ENCODE results near the gene DCAF6. TPM values are rescaled to one million over a fixed set of nuclear protein-coding genes. Genes with fewer than 3 reads are reported as not detected.

Gene DCAF6
- total and polyA plus RNA-seq, 12 donors, result 49.0 to 226 (median 197) TPM

DNA sequence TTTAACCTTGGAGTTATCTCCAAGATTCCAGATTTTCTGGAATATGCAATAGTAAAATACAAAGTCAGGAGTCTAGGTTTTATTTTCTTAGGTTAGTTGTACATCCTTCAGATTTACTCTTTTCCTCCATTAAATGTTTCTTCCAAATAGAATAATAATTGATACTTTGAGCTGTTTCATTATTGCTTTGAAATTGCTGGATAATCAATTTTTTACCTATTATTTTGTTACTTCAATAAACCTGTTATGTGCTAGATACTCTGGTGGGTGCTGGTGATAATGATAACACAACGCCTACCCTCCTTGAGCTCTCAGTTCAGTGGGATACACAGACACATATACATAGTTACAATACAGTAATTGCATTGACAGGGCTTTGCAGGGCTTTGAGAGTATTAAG lies 120.9 kb downstream of the DCAF6 start:
- H3K4me3 ChIP-seq, result no peak overlapping the region
- H3K4me1 ChIP-seq, result peaks cover 0 to 24% (median 7%) of the 10 kb centered on the region in 9 donors
- peaks cover 0 to 45% (median 14%) of the 10 kb centered on the region in 9 donors for H3K36me3 ChIP-seq
- TF ChIP-seq, protein P1, sequence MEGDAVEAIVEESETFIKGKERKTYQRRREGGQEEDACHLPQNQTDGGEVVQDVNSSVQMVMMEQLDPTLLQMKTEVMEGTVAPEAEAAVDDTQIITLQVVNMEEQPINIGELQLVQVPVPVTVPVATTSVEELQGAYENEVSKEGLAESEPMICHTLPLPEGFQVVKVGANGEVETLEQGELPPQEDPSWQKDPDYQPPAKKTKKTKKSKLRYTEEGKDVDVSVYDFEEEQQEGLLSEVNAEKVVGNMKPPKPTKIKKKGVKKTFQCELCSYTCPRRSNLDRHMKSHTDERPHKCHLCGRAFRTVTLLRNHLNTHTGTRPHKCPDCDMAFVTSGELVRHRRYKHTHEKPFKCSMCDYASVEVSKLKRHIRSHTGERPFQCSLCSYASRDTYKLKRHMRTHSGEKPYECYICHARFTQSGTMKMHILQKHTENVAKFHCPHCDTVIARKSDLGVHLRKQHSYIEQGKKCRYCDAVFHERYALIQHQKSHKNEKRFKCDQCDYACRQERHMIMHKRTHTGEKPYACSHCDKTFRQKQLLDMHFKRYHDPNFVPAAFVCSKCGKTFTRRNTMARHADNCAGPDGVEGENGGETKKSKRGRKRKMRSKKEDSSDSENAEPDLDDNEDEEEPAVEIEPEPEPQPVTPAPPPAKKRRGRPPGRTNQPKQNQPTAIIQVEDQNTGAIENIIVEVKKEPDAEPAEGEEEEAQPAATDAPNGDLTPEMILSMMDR (IDR thresholded peaks at IDR 0.05), result no peak
- ATAC-seq (no peak), DNase-seq (no peak)
- 93 to 99% methylated on average over 1 of the region's 1 CpG for WGBS, 2 donors
- H3K27me3 ChIP-seq, result no peaks in the 10 kb centered on the region
- H3K27ac ChIP-seq, result no peak overlapping the region
- no peaks in the 10 kb centered on the region for H3K9me3 ChIP-seq
- intact Hi-C loops (cut with DNase I), result no loop called here

DNA sequence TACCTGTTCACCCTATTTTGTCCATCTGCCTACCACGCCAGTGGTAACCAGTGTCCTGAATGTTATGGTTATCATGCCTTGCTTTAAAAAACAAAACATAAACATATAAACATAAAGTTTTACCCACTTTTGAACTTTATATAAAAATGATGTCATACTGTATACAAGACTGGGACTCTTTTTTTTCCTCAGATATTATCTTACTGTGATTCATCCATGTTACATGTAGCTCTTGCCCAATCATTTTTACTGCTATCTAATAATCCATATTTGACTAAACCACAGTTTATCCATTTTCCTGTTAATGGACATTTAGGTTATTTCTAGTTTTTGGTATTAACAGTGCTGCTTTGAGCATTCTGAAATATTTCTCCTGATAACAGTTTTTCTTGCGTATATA lies 121.4 kb downstream of the DCAF6 start:
- WGBS, 2 donors, result 96 to 99% methylated on average over 2 of the region's 2 CpGs

DNA sequence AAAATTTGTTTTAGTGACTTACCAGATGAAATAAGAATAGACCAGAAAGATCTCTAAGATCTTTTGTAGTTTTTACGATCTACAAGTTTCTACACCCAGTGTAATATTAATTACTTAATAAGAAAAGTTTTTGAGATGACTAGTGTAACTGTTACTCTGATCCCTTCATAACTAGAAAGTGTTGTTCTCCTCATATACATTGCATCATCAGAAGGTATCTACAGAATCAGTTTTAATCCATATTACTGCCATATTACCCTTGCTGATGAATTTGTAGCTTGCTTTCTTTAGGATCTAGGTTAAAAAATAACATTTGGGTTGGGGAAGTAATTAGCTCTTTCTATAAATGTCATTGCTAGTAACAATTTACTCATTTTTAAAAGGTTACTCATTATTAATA lies 127.7 kb downstream of the DCAF6 start:
- DNase-seq, result no peak
- TF ChIP-seq, protein P1 (IDR thresholded peaks at IDR 0.05), result no peak
- no peak for ATAC-seq
- 91 to 100% methylated on average over 1 of the region's 1 CpG for WGBS, 2 donors
- H3K27ac ChIP-seq, result no peak overlapping the region
- peaks cover 0 to 77% (median 28%) of the 10 kb centered on the region in 9 donors for H3K36me3 ChIP-seq
- intact Hi-C loops (cut with DNase I), result no loop called here
- H3K4me1 ChIP-seq, result no peaks in the 10 kb centered on the region
- H3K9me3 ChIP-seq, result no peaks in the 10 kb centered on the region
- no peak overlapping the region for H3K4me3 ChIP-seq
- no peaks in the 10 kb centered on the region for H3K27me3 ChIP-seq

More for the DNA sequence above, 121.4 kb downstream of the DCAF6 start:
- intact Hi-C loops (cut with DNase I), result no loop called here
- no peaks in the 10 kb centered on the region for H3K27me3 ChIP-seq
- TF ChIP-seq, protein P1 (IDR thresholded peaks at IDR 0.05), result no peak
- peaks cover 0 to 20% (median 7%) of the 10 kb centered on the region in 9 donors for H3K4me1 ChIP-seq
- no peak for DNase-seq
- no peaks in the 10 kb centered on the region for H3K9me3 ChIP-seq
- peaks cover 0 to 45% (median 14%) of the 10 kb centered on the region in 9 donors for H3K36me3 ChIP-seq
- no peak overlapping the region for H3K4me3 ChIP-seq
- no peak overlapping the region for H3K27ac ChIP-seq
- ATAC-seq, result no peak

DNA sequence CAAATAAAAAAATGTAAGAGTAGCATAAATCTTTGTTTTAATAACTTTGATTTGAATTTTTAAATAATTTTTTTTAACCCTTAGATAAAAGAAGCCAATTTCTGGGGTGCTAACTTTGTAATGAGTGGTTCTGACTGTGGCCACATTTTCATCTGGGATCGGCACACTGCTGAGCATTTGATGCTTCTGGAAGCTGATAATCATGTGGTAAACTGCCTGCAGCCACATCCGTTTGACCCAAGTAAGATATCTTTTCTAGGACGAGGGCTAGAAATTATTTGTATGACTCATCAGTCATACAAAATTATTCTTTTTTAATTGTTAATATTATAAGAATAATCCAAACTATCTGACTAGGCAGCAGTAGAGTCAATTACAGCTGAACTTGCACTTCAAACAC lies 129.0 kb downstream of the DCAF6 start:
- WGBS, 2 donors, result 87 to 95% methylated on average over 3 of the region's 3 CpGs
- no peak overlapping the region for H3K4me3 ChIP-seq
- intact Hi-C loops (cut with DNase I), result no loop called here
- no peak for ATAC-seq
- no peaks in the 10 kb centered on the region for H3K27me3 ChIP-seq
- no peak overlapping the region for H3K27ac ChIP-seq
- DNase-seq, result no peak
- H3K36me3 ChIP-seq, result peaks cover 0 to 90% (median 39%) of the 10 kb centered on the region in 9 donors
- no peaks in the 10 kb centered on the region for H3K9me3 ChIP-seq
- no peaks in the 10 kb centered on the region for H3K4me1 ChIP-seq
- TF ChIP-seq, protein P1 (IDR thresholded peaks at IDR 0.05), result no peak

All from heart right ventricle (tissue), 16 donors.